Natural killer cell (primary cell): ENCODE data around the gene RAB4B. TPM values are rescaled to one million over a fixed set of nuclear protein-coding genes. Genes with fewer than 3 reads are reported as not detected.
"Not testable (repeated sequence)": the region's sequence is repeated elsewhere in the genome, so short reads cannot be mapped to it uniquely, and the experiment has no call there.

Source experiments
- ATAC-seq, 3 donors: fragments of 150-1000 bp in 2 of 3; fragments of 200-7000 bp in 1 of 3; cut with Tn5 transposase; 1 replicate in 1 of 3; 2 replicates in 2 of 3; pipeline ENCODE4 v1.10.0; 2021; ENCODE audit warnings: mild to moderate bottlenecking in 2 of 3, moderate library complexity in 2 of 3
- DNase-seq, 2 donors: peaks; one replicate each; pipeline versions ENCODE4 v3.0.0 to v3.0.0-alpha.2; 2013 to 2021; ENCODE audit warnings: mixed read lengths in 1 of 2
- H3K27ac ChIP-seq: one replicate; pipeline ENCODE4 v1.5.1; 2013; ENCODE audit warnings: mild to moderate bottlenecking, low read length
- H3K27me3 ChIP-seq: one replicate; pipeline ENCODE4 v1.6.1; 2013; ENCODE audit warnings: low read length; ENCODE audit not compliant: control insufficient read depth, insufficient read depth
- H3K36me3 ChIP-seq: one replicate; pipeline ENCODE4 v1.6.1; 2013; ENCODE audit warnings: low read length; ENCODE audit not compliant: control insufficient read depth, insufficient read depth
- H3K4me1 ChIP-seq: one replicate; pipeline ENCODE4 v1.6.1; 2013; ENCODE audit warnings: low read length; ENCODE audit not compliant: control insufficient read depth, insufficient read depth
- H3K4me3 ChIP-seq: one replicate; pipeline ENCODE4 v1.5.1; 2013; ENCODE audit warnings: low read length
- H3K9me3 ChIP-seq: one replicate; pipeline ENCODE4 v1.6.1; 2013; ENCODE audit warnings: low read length; ENCODE audit not compliant: control insufficient read depth, insufficient read depth
- H3K27ac Mint-ChIP-seq, 2 donors: one replicate each; pipeline ENCODE4 v1.8.0; 2022; ENCODE audit warnings: mild to moderate bottlenecking in 2 of 2, mixed read lengths in 2 of 2, moderate library complexity in 1 of 2
- H3K27me3 Mint-ChIP-seq, 2 donors: one replicate each; pipeline ENCODE4 v1.8.0; 2022; ENCODE audit warnings: low read depth in 2 of 2, mixed read lengths in 2 of 2
- H3K36me3 Mint-ChIP-seq: one replicate; pipeline ENCODE4 v1.8.0; 2022; ENCODE audit warnings: mixed read lengths
- H3K4me1 Mint-ChIP-seq, 2 donors: one replicate each; pipeline ENCODE4 v1.8.0; 2022; ENCODE audit warnings: mixed read lengths in 2 of 2
- H3K4me3 Mint-ChIP-seq: one replicate; pipeline ENCODE4 v1.8.0; 2022; ENCODE audit warnings: mild to moderate bottlenecking, moderate library complexity, mixed read lengths
- H3K9me3 Mint-ChIP-seq, 2 donors: one replicate each; pipeline ENCODE4 v1.8.0; 2022; ENCODE audit warnings: mixed read lengths in 2 of 2
- WGBS: methylation state at CpG from one replicate; pipeline ENCODE4 v1.1.7; 2013; ENCODE audit warnings: missing lambda C conversion rate; ENCODE audit not compliant: insufficient coverage; 5-methylcytosine and 5-hydroxymethylcytosine counted together
- intact Hi-C: fragments of 100-400 bp; cut with micrococcal nuclease; formaldehyde crosslinking; loops from one replicate; pipeline ENCODE4 v1.14.2; 2022
- total RNA-seq, 4 donors: library from RNA; stranded (reverse); fragments of 120-200 nt in 1 of 4; gene quantifications; one replicate each; pipeline versions ENCODE4 v1.2.3 to v1.2.4, GENCODE V29; 2013 to 2022
- TF ChIP-seq, protein P1 (sequence below): fragments of 200-600 bp; IDR thresholded peaks from one replicate; pipeline ENCODE4 v1.8.0; 2022; ENCODE audit warnings: antibody characterized with exemption

The RAB4B gene
- total RNA-seq, 3 donors from 2014 or later (not counting 1 experiment from before 2014, with no cell fraction given) = 97.8 to 99.8 (median 98.6) TPM

GRCh38 chr19:40768869-40769268 is 9.2 kb upstream of the RAB4B start:
- Histone ChIP-seq H3K4me1 (peaks cover 36% of the 10 kb centered on the region), H3K27me3 (no peaks in the 10 kb centered on the region), H3K27ac (no peak overlapping the region), H3K36me3 (peaks cover 22% of the 10 kb centered on the region), H3K9me3 (no peaks in the 10 kb centered on the region), H3K4me3 (no peak overlapping the region)
- DNase-seq = no peak
- Mint-ChIP-seq H3K36me3 (peaks cover 8% of the 10 kb centered on the region), H3K4me1 (peaks cover 9 to 32% of the 10 kb centered on the region in 2 donors), H3K4me3 (no peak overlapping the region), H3K9me3 (no peaks in the 10 kb centered on the region), H3K27me3 (no peaks in the 10 kb centered on the region), H3K27ac (peak overlapping the region in 1 of 2 donors; percentile 67)
- WGBS = 72% methylated on average over 5 of the region's 5 CpGs
- ATAC-seq = peak in 1 of 3 donors; percentile 52
- TF ChIP-seq, protein P1, sequence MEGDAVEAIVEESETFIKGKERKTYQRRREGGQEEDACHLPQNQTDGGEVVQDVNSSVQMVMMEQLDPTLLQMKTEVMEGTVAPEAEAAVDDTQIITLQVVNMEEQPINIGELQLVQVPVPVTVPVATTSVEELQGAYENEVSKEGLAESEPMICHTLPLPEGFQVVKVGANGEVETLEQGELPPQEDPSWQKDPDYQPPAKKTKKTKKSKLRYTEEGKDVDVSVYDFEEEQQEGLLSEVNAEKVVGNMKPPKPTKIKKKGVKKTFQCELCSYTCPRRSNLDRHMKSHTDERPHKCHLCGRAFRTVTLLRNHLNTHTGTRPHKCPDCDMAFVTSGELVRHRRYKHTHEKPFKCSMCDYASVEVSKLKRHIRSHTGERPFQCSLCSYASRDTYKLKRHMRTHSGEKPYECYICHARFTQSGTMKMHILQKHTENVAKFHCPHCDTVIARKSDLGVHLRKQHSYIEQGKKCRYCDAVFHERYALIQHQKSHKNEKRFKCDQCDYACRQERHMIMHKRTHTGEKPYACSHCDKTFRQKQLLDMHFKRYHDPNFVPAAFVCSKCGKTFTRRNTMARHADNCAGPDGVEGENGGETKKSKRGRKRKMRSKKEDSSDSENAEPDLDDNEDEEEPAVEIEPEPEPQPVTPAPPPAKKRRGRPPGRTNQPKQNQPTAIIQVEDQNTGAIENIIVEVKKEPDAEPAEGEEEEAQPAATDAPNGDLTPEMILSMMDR = no peak
- intact Hi-C loops = no loop called here

GRCh38 chr19:40771101-40771862 is 6.8 kb upstream of the RAB4B start:
- not testable (repeated sequence) for H3K4me3 Mint-ChIP-seq, H3K36me3 Mint-ChIP-seq, H3K9me3 Mint-ChIP-seq, H3K9me3 ChIP-seq, H3K27me3 Mint-ChIP-seq, H3K4me3 ChIP-seq, H3K27me3 ChIP-seq, H3K36me3 ChIP-seq, ATAC-seq, H3K27ac ChIP-seq
- H3K4me1 ChIP-seq = peaks cover 18% of the 10 kb centered on the region
- peaks cover 6 to 15% of the 10 kb centered on the region in 2 donors for H3K4me1 Mint-ChIP-seq
- WGBS = 95% methylated on average over 10 of the region's 10 CpGs
- intact Hi-C loops = loop anchor here (10.0 kb wide), 1 partner anchor 306 kb away; the partner anchor contains the start of genes BLVRB and SPTBN4
- peak in 1 of 2 donors; percentile 32 for DNase-seq
- peak overlapping the region in 1 of 2 donors; percentile 8 for H3K27ac Mint-ChIP-seq

- 88% methylated on average over 9 of the region's 9 CpGs for WGBS
- H3K9me3 ChIP-seq = no peaks in the 10 kb centered on the region
- no peaks in the 10 kb centered on the region for H3K27me3 ChIP-seq
- H3K36me3 ChIP-seq = no peaks in the 10 kb centered on the region
- no peaks in the 10 kb centered on the region for H3K36me3 Mint-ChIP-seq
- no peak within 1 kb of the TSS for H3K4me3 ChIP-seq
- intact Hi-C loops = loop anchor here (5.0 to 10.0 kb wide), 3 partner anchors 42 to 310 kb away; partner anchors contain the start of genes BLVRB and SPTBN4
- peaks cover 29% of the 10 kb centered on the region for H3K4me1 ChIP-seq
- H3K9me3 Mint-ChIP-seq = no peaks in the 10 kb centered on the region
- TF ChIP-seq, protein P1 = no peak
- H3K27ac ChIP-seq = no peak within 1 kb of the TSS
- DNase-seq = no peak
- H3K4me1 Mint-ChIP-seq = peaks cover 35 to 40% of the 10 kb centered on the region in 2 donors
- peak within 1 kb of the TSS; percentile 95 to 96 for H3K27ac Mint-ChIP-seq
- ATAC-seq = no peak
- no peak within 1 kb of the TSS for H3K4me3 Mint-ChIP-seq
- H3K27me3 Mint-ChIP-seq = no peaks in the 10 kb centered on the region
These were observed 3.0 kb upstream of the RAB4B start, which contains the start of gene MIA for GRCh38 chr19:40774916-40775631. Gene MIA, plus strand, starts transcription at chr19:40775521. Its CDS starts 22 bp downstream, at chr19:40775543.

DNA sequence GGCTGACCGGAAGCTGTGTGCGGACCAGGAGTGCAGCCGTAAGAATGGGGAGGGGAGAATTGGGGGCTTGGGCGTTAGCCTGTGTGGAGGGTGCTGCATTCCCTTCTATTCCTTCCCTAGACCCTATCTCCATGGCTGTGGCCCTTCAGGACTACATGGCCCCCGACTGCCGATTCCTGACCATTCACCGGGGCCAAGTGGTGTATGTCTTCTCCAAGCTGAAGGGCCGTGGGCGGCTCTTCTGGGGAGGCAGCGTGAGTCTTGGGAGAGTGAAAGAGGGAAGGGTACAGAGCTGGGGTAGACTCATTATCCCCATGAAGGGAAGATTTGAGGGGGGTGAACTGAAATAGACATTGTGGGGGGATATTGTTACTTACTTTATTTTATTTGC is 2.4 kb upstream of the RAB4B start:
- no peaks in the 10 kb centered on the region for H3K9me3 Mint-ChIP-seq
- ATAC-seq = no peak
- H3K4me3 Mint-ChIP-seq = no peak overlapping the region
- Histone ChIP-seq H3K27ac (no peak overlapping the region), H3K4me1 (peaks cover 31% of the 10 kb centered on the region), H3K27me3 (no peaks in the 10 kb centered on the region), H3K4me3 (no peak overlapping the region), H3K36me3 (no peaks in the 10 kb centered on the region), H3K9me3 (no peaks in the 10 kb centered on the region)
- WGBS = 98% methylated on average over 7 of the region's 10 CpGs
- DNase-seq = no peak
- intact Hi-C loops = loop anchor here (5.0 to 10.0 kb wide), 3 partner anchors 42 to 311 kb away; partner anchors contain the start of genes BLVRB and SPTBN4
- no peaks in the 10 kb centered on the region for H3K27me3 Mint-ChIP-seq
- H3K36me3 Mint-ChIP-seq = no peaks in the 10 kb centered on the region
- peaks cover 41 to 42% of the 10 kb centered on the region in 2 donors for H3K4me1 Mint-ChIP-seq
- H3K27ac Mint-ChIP-seq = no peak overlapping the region
- TF ChIP-seq, protein P1 = no peak
